ENCODE measurements around the gene MRI1. TPM values are rescaled to one million over a fixed set of nuclear protein-coding genes. Genes with fewer than 3 reads are reported as not detected.

The MRI1 gene
- total and polyA plus RNA-seq, 2 donors (not counting 1 experiment from before 2014, with no cell fraction given): 75.5 to 118 TPM

- H3K4me2 ChIP-seq (replicated peaks; ENCODE audit: low read depth, low read length, poor library complexity, severe bottlenecking): no peak overlapping the region
- no peak overlapping the region for H3K9ac ChIP-seq (ENCODE audit: low read length)
- 97% methylated on average over 24 of the region's 24 CpGs for WGBS (ENCODE audit: insufficient coverage)
- ATAC-seq (ENCODE audit: low read depth) (no peak), DNase-seq (no peak)
- H3K4me1 ChIP-seq (ENCODE audit: control insufficient read depth in 2 of 2, insufficient read depth in 2 of 2, low read length in 2 of 2): peaks cover under 1 to 1% of the 10 kb centered on the region in 2 donors
- no peak for TF ChIP-seq EZH2 (IDR thresholded peaks at IDR 0.05; ENCODE audit: borderline replicate concordance, insufficient read depth, low read depth, low read length, poor library complexity, severe bottlenecking)
- TF ChIP-seq CTCF (IDR thresholded peaks at IDR 0.05): no peak
- no peak overlapping the region for H3K4me3 ChIP-seq (ENCODE audit: control extremely low read depth in 1 of 5, extremely low read depth in 1 of 5, insufficient read depth in 1 of 5, low read depth in 2 of 5, low read length in 4 of 5)
- no peaks in the 10 kb centered on the region for H3K9me3 Mint-ChIP-seq (ENCODE audit: insufficient read depth)
- peaks cover 5% of the 10 kb centered on the region for H3K4me1 Mint-ChIP-seq
- no peak overlapping the region for H3K4me3 Mint-ChIP-seq
- intact Hi-C loops (cut with micrococcal nuclease): no loop called here
- H3K27ac Mint-ChIP-seq: no peak overlapping the region
- no peak overlapping the region for H2AFZ ChIP-seq (ENCODE audit: insufficient read depth, low read depth, low read length, poor library complexity, severe bottlenecking)
- ChIA-PET CTCF (no interaction called here), POLR2A (no interaction called here)
- H3K79me2 ChIP-seq (ENCODE audit: control insufficient read depth, insufficient read depth, low read length): no peaks in the 10 kb centered on the region
- H3K9me3 ChIP-seq (ENCODE audit: control extremely low read depth in 1 of 3, control insufficient read depth in 2 of 3, insufficient read depth in 1 of 3, low read length in 2 of 3): no peaks in the 10 kb centered on the region
- H4K20me1 ChIP-seq (ENCODE audit: control insufficient read depth, insufficient read depth, low read length, poor library complexity, severe bottlenecking): no peaks in the 10 kb centered on the region
- H3K27ac ChIP-seq (ENCODE audit: low read length in 2 of 2): no peak overlapping the region
- H3K36me3 ChIP-seq (replicated peaks in 1 of 2; ENCODE audit: control extremely low read depth in 1 of 2, control insufficient read depth in 1 of 2, extremely low read depth in 1 of 2, insufficient read depth in 2 of 2, low read length in 1 of 2): peaks cover 3 to 51% of the 10 kb centered on the region in 2 experiments
- no peaks in the 10 kb centered on the region for H3K27me3 ChIP-seq (replicated peaks in 1 of 4; ENCODE audit: control extremely low read depth in 1 of 4, control insufficient read depth in 3 of 4, insufficient read depth in 4 of 4, low read length in 3 of 4)
- H3K27me3 Mint-ChIP-seq: no peaks in the 10 kb centered on the region
Observed at GRCh38 chr19:13758795-13759194, 5.5 kb upstream of the MRI1 start.

GRCh38 chr19:13761423-13761822 is 2.9 kb upstream of the MRI1 start:
- POLR2A ChIA-PET: interaction anchor here (0.6 to 0.7 kb wide), 3 partner anchors 35 to 365 kb away, joined by 3 read pairs; no protein-coding TSS in a partner anchor
- CTCF ChIA-PET: interaction anchor here (0.9 kb wide), 1 partner anchor 101 kb away, joined by 4 read pairs; no protein-coding TSS in a partner anchor
- H3K27me3 Mint-ChIP-seq: no peaks in the 10 kb centered on the region

More at GRCh38 chr19:13761423-13761822, 2.9 kb upstream of the MRI1 start:
- H3K4me1 ChIP-seq (ENCODE audit: control insufficient read depth in 2 of 2, insufficient read depth in 2 of 2, low read length in 2 of 2): peaks cover 11 to 19% of the 10 kb centered on the region in 2 donors
- H3K4me2 ChIP-seq (replicated peaks; ENCODE audit: low read depth, low read length, poor library complexity, severe bottlenecking): no peak overlapping the region
- peaks cover 9% of the 10 kb centered on the region for H3K79me2 ChIP-seq (ENCODE audit: control insufficient read depth, insufficient read depth, low read length)
- WGBS (ENCODE audit: insufficient coverage): 100% methylated on average over 6 of the region's 8 CpGs
- intact Hi-C loops (cut with micrococcal nuclease): no loop called here
- no peak overlapping the region for H3K9ac ChIP-seq (ENCODE audit: low read length)
- no peak for DNase-seq
- no peaks in the 10 kb centered on the region for H4K20me1 ChIP-seq (ENCODE audit: control insufficient read depth, insufficient read depth, low read length, poor library complexity, severe bottlenecking)
- no peak overlapping the region for H3K4me3 ChIP-seq (ENCODE audit: control extremely low read depth in 1 of 5, extremely low read depth in 1 of 5, insufficient read depth in 1 of 5, low read depth in 2 of 5, low read length in 4 of 5)
- H3K9me3 ChIP-seq (ENCODE audit: control extremely low read depth in 1 of 3, control insufficient read depth in 2 of 3, insufficient read depth in 1 of 3, low read length in 2 of 3): no peaks in the 10 kb centered on the region
- Mint-ChIP-seq H3K27ac (no peak overlapping the region), H3K4me1 (peaks cover 17% of the 10 kb centered on the region), H3K9me3 (ENCODE audit: insufficient read depth) (no peaks in the 10 kb centered on the region), H3K4me3 (no peak overlapping the region)
- TF ChIP-seq EZH2 (IDR thresholded peaks at IDR 0.05; ENCODE audit: borderline replicate concordance, insufficient read depth, low read depth, low read length, poor library complexity, severe bottlenecking) (no peak), CTCF (IDR thresholded peaks at IDR 0.05) (no peak)
- peaks cover 0 to 34% of the 10 kb centered on the region in 2 experiments for H3K36me3 ChIP-seq (replicated peaks in 1 of 2; ENCODE audit: control extremely low read depth in 1 of 2, control insufficient read depth in 1 of 2, extremely low read depth in 1 of 2, insufficient read depth in 2 of 2, low read length in 1 of 2)
- peaks cover 0 to 6% (median 0%) of the 10 kb centered on the region in 4 experiments for H3K27me3 ChIP-seq (replicated peaks in 1 of 4; ENCODE audit: control extremely low read depth in 1 of 4, control insufficient read depth in 3 of 4, insufficient read depth in 4 of 4, low read length in 3 of 4)
- ATAC-seq (ENCODE audit: low read depth): no peak
- no peak overlapping the region for H2AFZ ChIP-seq (ENCODE audit: insufficient read depth, low read depth, low read length, poor library complexity, severe bottlenecking)
- no peak overlapping the region for H3K27ac ChIP-seq (ENCODE audit: low read length in 2 of 2)

All from B cell (primary cell).